Right cardiac atrium (tissue), 5 donors: ENCODE measurements around the gene C16orf87. TPM values are rescaled to one million over a fixed set of nuclear protein-coding genes. Genes with fewer than 3 reads are reported as not detected.

Source experiments
- ATAC-seq, 2 donors: fragments of 200-7000 bp; cut with Tn5 transposase; one replicate each; pipeline versions ENCODE4 v1.8.0 to v1.9.1; 2020; ENCODE audit warnings: moderate library complexity in 2 of 2, mild to moderate bottlenecking in 1 of 2
- DNase-seq, 3 donors: peaks; one replicate each; pipeline ENCODE4 v3.0.0-alpha.2; 2020
- H3K27ac ChIP-seq: one replicate; pipeline ENCODE4 v1.5.1; 2013; ENCODE audit warnings: mild to moderate bottlenecking, low read length, control low read depth, moderate library complexity
- H3K27me3 ChIP-seq: one replicate; pipeline ENCODE4 v1.6.1; 2013; ENCODE audit not compliant: control insufficient read depth, insufficient read depth
- H3K4me1 ChIP-seq: one replicate; pipeline ENCODE4 v1.6.1; 2013; ENCODE audit warnings: low read length; ENCODE audit not compliant: control insufficient read depth, insufficient read depth
- H3K4me3 ChIP-seq: one replicate; pipeline ENCODE4 v1.5.1; 2013; ENCODE audit warnings: low read length, control low read depth
- H3K9me3 ChIP-seq: one replicate; pipeline ENCODE4 v1.6.1; 2013; ENCODE audit warnings: low read length; ENCODE audit not compliant: control insufficient read depth
- WGBS: extraction: QIAGEN DNeasy Blood & Tissue Kit; methylation state at CpG from one replicate; pipeline ENCODE4 v1.1.7; 2013; 5-methylcytosine and 5-hydroxymethylcytosine counted together
- intact Hi-C, 4 donors: fragments of 100-400 bp; cut with DNase I; formaldehyde crosslinking; loops; one replicate each; pipeline versions ENCODE4 v1.11.0 to v1.14.0; 2022 to 2023
- polyA plus RNA-seq: library from polyadenylated mRNA; stranded (reverse); fragments of 200-250 nt; gene quantifications from one replicate; pipeline ENCODE4 v1.2.3, GENCODE V29; 2013
- total RNA-seq, 4 donors: library from RNA; stranded (reverse); fragmentation: NEBNext Ultra II Directional; extraction: Animal tissue kit (Norgen Biotek cat#: 25700); gene quantifications; one replicate each; pipeline ENCODE4 v1.2.1, GENCODE V29; 2021
- donor health status: healthy with polysubstance abuse.
- donor health status: DM: no; HTN: yes; CAD: no.
- donor health status: DM: no; HTN: no; CAD: no.
- donor health status: DM: no; HTN: yes; CAD: no; lungs with severe emphysema.
- donor health status: DM: yes; HTN: yes; CAD: no.

C16orf87 gene
- total and polyA plus RNA-seq, 5 donors = 7.5 to 16.7 (median 14.2) TPM

GRCh38 chr16:46822270-46822669 is 8.7 kb downstream of the C16orf87 start:
- no peaks in the 10 kb centered on the region for H3K27me3 ChIP-seq
- no peak overlapping the region for H3K4me3 ChIP-seq
- WGBS = 73% methylated on average over 3 of the region's 3 CpGs
- H3K27ac ChIP-seq = no peak overlapping the region
- intact Hi-C loops = no loop called here
- no peak for DNase-seq
- peaks cover 1% of the 10 kb centered on the region for H3K4me1 ChIP-seq
- no peaks in the 10 kb centered on the region for H3K9me3 ChIP-seq
- ATAC-seq = no peak

- ATAC-seq = no peak
- no peak overlapping the region for H3K4me3 ChIP-seq
- no peak overlapping the region for H3K27ac ChIP-seq
- no peaks in the 10 kb centered on the region for H3K27me3 ChIP-seq
- no peaks in the 10 kb centered on the region for H3K9me3 ChIP-seq
- intact Hi-C loops = no loop called here
- H3K4me1 ChIP-seq = peaks cover 1% of the 10 kb centered on the region
- 60% methylated on average over 2 of the region's 2 CpGs for WGBS
- no peak for DNase-seq
These were observed 13.0 kb downstream of the C16orf87 start for GRCh38 chr16:46817961-46818360.

GRCh38 chr16:46814790-46815189 is 16.2 kb downstream of the C16orf87 start:
- ATAC-seq (no peak), DNase-seq (no peak)
- Histone ChIP-seq H3K4me3 (no peak overlapping the region), H3K9me3 (no peaks in the 10 kb centered on the region), H3K27ac (no peak overlapping the region), H3K4me1 (no peaks in the 10 kb centered on the region), H3K27me3 (no peaks in the 10 kb centered on the region)
- WGBS = 96% methylated on average over 1 of the region's 1 CpG
- intact Hi-C loops = no loop called here

GRCh38 chr16:46813611-46814010 is 17.4 kb downstream of the C16orf87 start:
- Histone ChIP-seq H3K27ac (no peak overlapping the region), H3K4me3 (no peak overlapping the region), H3K27me3 (no peaks in the 10 kb centered on the region), H3K9me3 (no peaks in the 10 kb centered on the region), H3K4me1 (no peaks in the 10 kb centered on the region)
- ATAC-seq (no peak), DNase-seq (no peak)
- 76% methylated on average over 7 of the region's 7 CpGs for WGBS
- intact Hi-C loops = no loop called here

GRCh38 chr16:46812781-46813540 is 18.0 kb downstream of the C16orf87 start:
- DNase-seq (no peak), ATAC-seq (no peak)
- no peaks in the 10 kb centered on the region for H3K4me1 ChIP-seq
- 78% methylated on average over 6 of the region's 6 CpGs for WGBS
- intact Hi-C loops = no loop called here
- no peaks in the 10 kb centered on the region for H3K9me3 ChIP-seq
- H3K27ac ChIP-seq = no peak overlapping the region
- no peak overlapping the region for H3K4me3 ChIP-seq
- H3K27me3 ChIP-seq = no peaks in the 10 kb centered on the region

- WGBS = 97% methylated on average over 5 of the region's 5 CpGs
- no peak for ATAC-seq
- Histone ChIP-seq H3K27ac (no peak overlapping the region), H3K4me3 (no peak overlapping the region), H3K4me1 (peaks cover 2% of the 10 kb centered on the region), H3K9me3 (no peaks in the 10 kb centered on the region), H3K27me3 (no peaks in the 10 kb centered on the region)
- intact Hi-C loops = no loop called here
- no peak for DNase-seq
These were observed 19.3 kb downstream of the C16orf87 start for GRCh38 chr16:46811682-46812081.

GRCh38 chr16:46808997-46809396 is 22.0 kb downstream of the C16orf87 start:
- no peaks in the 10 kb centered on the region for H3K27me3 ChIP-seq
- no peak for DNase-seq
- intact Hi-C loops = loop anchor here in 2 of 4 donors (10.0 kb wide), 2 partner anchors 124 to 134 kb away; partner anchors contain the start of genes ORC6 (in 1 of the 2) and VPS35 (in 1 of the 2)
- no peak overlapping the region for H3K4me3 ChIP-seq
- peaks cover 2% of the 10 kb centered on the region for H3K4me1 ChIP-seq
- no peaks in the 10 kb centered on the region for H3K9me3 ChIP-seq
- H3K27ac ChIP-seq = no peak overlapping the region
- no peak for ATAC-seq
- 94% methylated on average over 4 of the region's 4 CpGs for WGBS

- 94% methylated on average over 1 of the region's 1 CpG for WGBS
- intact Hi-C loops = loop anchor here in 2 of 4 donors (10.0 kb wide), 2 partner anchors 123 to 133 kb away; partner anchors contain the start of genes ORC6 (in 1 of the 2) and VPS35 (in 1 of the 2)
- no peak overlapping the region for H3K27ac ChIP-seq
- ATAC-seq (no peak), DNase-seq (no peak)
- no peaks in the 10 kb centered on the region for H3K9me3 ChIP-seq
- peaks cover 2% of the 10 kb centered on the region for H3K4me1 ChIP-seq
- no peak overlapping the region for H3K4me3 ChIP-seq
- H3K27me3 ChIP-seq = no peaks in the 10 kb centered on the region
These were observed 23.6 kb downstream of the C16orf87 start for GRCh38 chr16:46807336-46807735.

GRCh38 chr16:46803373-46803772 is 27.6 kb downstream of the C16orf87 start:
- H3K4me3 ChIP-seq = no peak overlapping the region
- no peak for DNase-seq
- no peak overlapping the region for H3K27ac ChIP-seq
- intact Hi-C loops = loop anchor here in 3 of 4 donors (5.0 to 10.0 kb wide), 3 partner anchors 119 to 131 kb away; partner anchors contain the start of genes ORC6 (in 1 of the 3) and VPS35 (in 1 of the 3)
- WGBS = 80% methylated on average over 3 of the region's 3 CpGs
- peaks cover 2% of the 10 kb centered on the region for H3K4me1 ChIP-seq
- H3K27me3 ChIP-seq = no peaks in the 10 kb centered on the region
- no peak for ATAC-seq
- no peaks in the 10 kb centered on the region for H3K9me3 ChIP-seq

GRCh38 chr16:46801428-46802049 is 29.4 kb downstream of the C16orf87 start:
- H3K27me3 ChIP-seq = no peaks in the 10 kb centered on the region
- 64% methylated on average over 5 of the region's 5 CpGs for WGBS
- H3K9me3 ChIP-seq = no peaks in the 10 kb centered on the region
- no peak for DNase-seq
- intact Hi-C loops = loop anchor here in 3 of 4 donors (5.0 to 10.0 kb wide), 3 partner anchors 117 to 129 kb away; partner anchors contain the start of genes ORC6 (in 1 of the 3) and VPS35 (in 1 of the 3)
- H3K4me3 ChIP-seq = no peak overlapping the region
- H3K27ac ChIP-seq = no peak overlapping the region
- no peak for ATAC-seq
- H3K4me1 ChIP-seq = no peaks in the 10 kb centered on the region

- Histone ChIP-seq H3K27ac (no peak overlapping the region), H3K27me3 (no peaks in the 10 kb centered on the region), H3K9me3 (no peaks in the 10 kb centered on the region), H3K4me3 (no peak overlapping the region), H3K4me1 (no peaks in the 10 kb centered on the region)
- DNase-seq (no peak), ATAC-seq (no peak)
- 92% methylated on average over 1 of the region's 1 CpG for WGBS
- intact Hi-C loops = loop anchor here in 3 of 4 donors (5.0 to 10.0 kb wide), 3 partner anchors 116 to 128 kb away; partner anchors contain the start of genes ORC6 (in 1 of the 3) and VPS35 (in 1 of the 3)
These were observed 30.5 kb downstream of the C16orf87 start for GRCh38 chr16:46800494-46800893.
